Measurements from ENCODE around the gene LPP.

The LPP gene

DNA sequence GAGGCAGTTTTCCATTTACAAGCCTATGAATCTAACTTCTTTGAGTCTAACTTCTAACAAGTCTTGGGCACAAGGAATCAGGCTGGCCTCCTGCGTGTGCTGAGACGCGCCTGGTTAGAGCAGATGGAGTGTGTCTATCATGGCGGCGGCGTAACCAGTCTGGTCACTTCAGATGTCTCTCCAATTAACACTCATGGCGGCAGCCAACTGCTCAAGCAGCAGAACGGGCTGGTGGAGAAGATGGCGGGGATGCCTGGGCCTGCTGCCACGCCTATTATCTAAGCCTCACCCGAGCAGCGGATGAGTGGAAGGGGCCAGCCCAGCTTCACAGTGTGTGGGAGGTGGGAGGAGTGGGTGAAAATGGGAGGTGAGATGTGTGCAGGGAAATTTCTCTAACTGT lies 771.4 kb downstream of the LPP start:
- no peak for DNase-seq (ENCODE audit: low read depth)

DNA sequence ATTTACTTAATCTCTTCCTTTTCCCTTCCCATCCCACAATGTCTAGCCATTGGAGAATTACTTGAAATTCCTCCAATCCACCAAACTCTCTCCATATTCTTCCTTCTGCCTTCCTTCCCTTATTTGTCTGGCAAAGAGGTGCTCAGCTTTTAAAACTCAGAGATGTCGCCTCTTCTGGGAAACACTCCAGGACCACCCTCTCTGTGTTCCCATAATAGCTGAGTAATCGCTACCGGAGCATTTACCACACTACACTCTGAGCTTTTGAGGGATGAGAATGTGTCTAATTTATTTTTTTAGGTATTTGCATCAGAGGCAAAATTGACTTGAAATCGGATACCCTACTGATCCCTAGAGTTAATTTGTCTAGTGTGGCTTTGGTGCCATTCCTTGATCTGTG lies 772.2 kb downstream of the LPP start:
- no peak for DNase-seq (ENCODE audit: low read depth)

- DNase-seq (ENCODE audit: low read depth): no peak
Observed at GRCh38 chr3:188926741-188927511, 773.0 kb downstream of the LPP start.

DNA sequence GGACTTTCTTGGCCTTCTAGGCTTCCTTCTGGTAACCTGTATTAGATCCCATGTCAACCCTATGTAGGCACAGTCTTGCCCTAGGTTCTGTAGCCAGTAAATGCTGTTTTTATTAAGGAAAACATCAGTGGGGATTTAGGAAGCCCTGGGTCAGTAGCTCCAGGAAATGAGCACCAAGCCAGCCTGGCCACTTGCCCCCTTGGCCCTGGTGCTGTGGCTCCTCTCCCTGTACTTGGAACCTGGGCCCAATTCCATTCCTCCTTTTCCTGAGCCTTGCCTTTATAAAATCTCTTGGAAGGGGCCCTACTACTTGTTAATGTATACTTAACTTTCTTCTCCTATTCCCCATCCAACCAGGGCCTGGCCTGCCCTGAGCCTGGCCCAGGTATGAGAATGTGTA lies 774.0 kb downstream of the LPP start:
- DNase-seq (ENCODE audit: low read depth): no peak

GRCh38 chr3:188929137-188929536 lies 775.2 kb downstream of the LPP start:
- DNase-seq (ENCODE audit: low read depth): no peak

DNA sequence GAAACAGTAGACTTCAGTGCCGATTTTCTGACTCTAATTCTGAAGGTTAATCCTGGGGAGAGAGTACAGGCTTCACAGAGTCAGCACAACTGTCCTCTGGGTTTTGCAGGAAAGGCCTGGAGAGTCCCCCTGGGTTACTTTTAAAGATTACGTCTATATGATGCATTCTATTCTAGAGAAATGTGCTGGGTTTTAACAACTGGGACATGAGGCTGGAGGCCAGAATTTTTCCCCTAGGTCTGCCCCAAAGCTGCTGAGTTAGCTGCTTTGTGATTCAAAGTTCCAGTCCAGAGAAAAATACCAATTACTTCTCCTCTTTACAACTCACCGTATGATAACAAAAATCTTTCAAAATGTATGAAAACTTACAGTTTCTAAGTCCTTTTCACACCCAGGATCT lies 777.1 kb downstream of the LPP start:
- no peak for DNase-seq (ENCODE audit: low read depth)

DNA sequence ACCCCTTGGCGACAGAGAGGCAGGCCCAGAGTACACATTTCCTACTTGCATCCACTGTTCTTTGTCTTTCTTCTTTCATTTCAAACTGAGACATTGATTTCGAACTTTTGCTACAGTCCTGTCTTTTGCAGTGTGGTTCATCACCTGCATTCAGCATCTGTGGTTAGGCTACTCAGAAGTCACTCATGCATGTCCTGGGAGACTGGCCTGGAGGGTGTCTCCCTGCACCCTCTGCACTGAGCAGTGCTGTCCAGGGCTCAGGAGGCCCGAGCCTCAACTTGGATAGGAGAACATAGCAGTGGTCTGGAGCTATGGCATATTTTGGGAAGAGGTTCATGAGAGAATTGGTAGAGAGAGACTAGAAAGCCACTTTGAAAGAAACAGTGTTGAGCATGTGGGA lies 777.6 kb downstream of the LPP start:
- no peak for DNase-seq (ENCODE audit: low read depth)

DNA sequence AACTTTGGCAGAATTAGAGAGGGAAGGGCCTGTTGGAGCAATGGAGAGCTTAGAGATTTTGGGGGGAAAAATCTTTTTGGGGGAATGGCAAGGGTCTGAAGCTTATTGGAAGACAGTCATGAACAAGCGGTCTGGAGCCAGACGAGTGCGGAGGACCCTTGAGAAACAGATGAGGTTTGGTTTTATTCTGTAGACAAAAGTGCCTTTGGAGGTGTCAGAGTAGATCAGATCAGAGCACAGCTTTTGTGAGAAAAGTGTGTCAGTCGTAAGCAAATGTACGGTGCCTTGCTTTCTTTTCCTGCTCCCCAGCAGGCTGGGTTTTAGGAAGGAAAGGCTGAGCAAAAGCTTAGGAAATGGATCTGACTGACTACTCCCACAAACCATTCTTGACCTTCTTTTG lies 781.0 kb downstream of the LPP start:
- DNase-seq (ENCODE audit: low read depth): no peak

- no peak for DNase-seq (ENCODE audit: low read depth)
Observed at GRCh38 chr3:188936597-188937107, 782.7 kb downstream of the LPP start.

DNA sequence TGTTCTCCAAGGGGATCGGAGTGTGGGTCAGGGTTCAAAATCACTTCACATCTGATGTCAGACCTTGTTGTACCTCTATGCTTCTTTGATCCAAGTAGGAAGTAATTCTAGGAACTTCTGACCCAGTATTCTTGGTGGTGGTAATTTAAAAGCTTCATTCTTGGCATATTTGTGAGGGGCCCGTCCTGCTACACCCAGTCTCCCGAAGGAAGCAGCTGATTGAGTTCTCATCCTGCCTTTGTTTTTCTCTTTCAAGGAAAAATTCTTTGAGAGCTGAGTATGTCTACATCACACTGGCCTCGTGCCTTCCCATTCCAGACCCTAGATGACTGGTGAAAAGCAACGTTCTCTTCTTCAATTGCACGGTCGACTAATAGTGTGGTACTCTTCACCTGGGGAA lies 783.4 kb downstream of the LPP start:
- no peak for DNase-seq (ENCODE audit: low read depth)

DNA sequence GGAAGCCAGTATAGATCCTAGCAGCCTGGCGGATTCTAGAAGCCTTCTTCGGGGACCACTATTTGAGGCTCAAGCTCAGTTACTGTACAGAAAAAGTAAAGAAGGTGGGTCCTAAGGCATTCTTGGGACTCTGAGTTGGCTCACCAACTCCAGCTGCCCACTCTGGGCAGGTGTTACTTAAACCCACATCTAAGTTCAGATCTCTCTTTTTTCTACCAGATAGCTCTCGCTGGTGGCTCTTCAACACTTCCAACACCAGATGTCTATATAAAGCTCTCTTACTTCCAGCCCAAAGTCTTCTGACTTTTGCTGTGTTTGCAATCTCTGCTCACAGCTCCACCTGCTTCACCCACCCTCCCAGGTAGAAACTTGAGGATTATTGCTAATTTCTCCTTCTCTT lies 785.0 kb downstream of the LPP start:
- DNase-seq (ENCODE audit: low read depth): no peak

- DNase-seq (ENCODE audit: low read depth): no peak
Observed at GRCh38 chr3:188939814-188940572, 786.0 kb downstream of the LPP start.

Measured in stimulated activated CD8-positive, alpha-beta memory T cell treated with anti-CD3 and anti-CD28 coated beads, Interleukin-15, amount 100 ng/mL, for 24 hours (primary cell).